Measurements from ENCODE around the gene GPC6. TPM values are rescaled to one million over a fixed set of nuclear protein-coding genes. Genes with fewer than 3 reads are reported as not detected.

The GPC6 gene
- polyA plus RNA-seq, 2 donors, result 0.16 to 0.22 TPM

- Histone ChIP-seq H3K36me3 (ENCODE audit: control insufficient read depth in 2 of 2, insufficient read depth in 2 of 2, low read length in 1 of 2) (no peaks in the 10 kb centered on the region), H3K4me3 (ENCODE audit: low read depth in 1 of 2, low read length in 2 of 2) (no peak overlapping the region)
- 74 to 85% methylated on average over 3 of the region's 3 CpGs for WGBS, 2 donors
Observed at GRCh38 chr13:94352057-94352456, 1125.5 kb downstream of the GPC6 start.

GRCh38 chr13:94353167-94353710 lies 1126.6 kb downstream of the GPC6 start:
- no peak overlapping the region for H3K27ac ChIP-seq (ENCODE audit: low read depth in 2 of 2, low read length in 1 of 2)
- H3K4me1 ChIP-seq (ENCODE audit: control insufficient read depth in 2 of 2, insufficient read depth in 2 of 2, low read length in 1 of 2), result no peaks in the 10 kb centered on the region
- WGBS, 2 donors, result 92 to 94% methylated on average over 8 of the region's 8 CpGs
- no peak overlapping the region for H3K4me3 ChIP-seq (ENCODE audit: low read depth in 1 of 2, low read length in 2 of 2)
- no peaks in the 10 kb centered on the region for H3K27me3 ChIP-seq (ENCODE audit: control insufficient read depth in 1 of 2, insufficient read depth in 2 of 2, low read length in 2 of 2)
- no peaks in the 10 kb centered on the region for H3K36me3 ChIP-seq (ENCODE audit: control insufficient read depth in 2 of 2, insufficient read depth in 2 of 2, low read length in 1 of 2)
- no peaks in the 10 kb centered on the region for H3K9me3 ChIP-seq (ENCODE audit: control insufficient read depth in 2 of 2, insufficient read depth in 1 of 2, low read depth in 1 of 2, low read length in 1 of 2)

More at GRCh38 chr13:94352057-94352456, 1125.5 kb downstream of the GPC6 start:
- Histone ChIP-seq H3K27me3 (ENCODE audit: control insufficient read depth in 1 of 2, insufficient read depth in 2 of 2, low read length in 2 of 2) (no peaks in the 10 kb centered on the region), H3K27ac (ENCODE audit: low read depth in 2 of 2, low read length in 1 of 2) (no peak overlapping the region), H3K4me1 (ENCODE audit: control insufficient read depth in 2 of 2, insufficient read depth in 2 of 2, low read length in 1 of 2) (no peaks in the 10 kb centered on the region), H3K9me3 (ENCODE audit: control insufficient read depth in 2 of 2, insufficient read depth in 1 of 2, low read depth in 1 of 2, low read length in 1 of 2) (no peaks in the 10 kb centered on the region)

GRCh38 chr13:94359875-94360274 lies 1133.3 kb downstream of the GPC6 start:
- H3K27ac ChIP-seq (ENCODE audit: low read depth in 2 of 2, low read length in 1 of 2), result no peak overlapping the region
- H3K36me3 ChIP-seq (ENCODE audit: control insufficient read depth in 2 of 2, insufficient read depth in 2 of 2, low read length in 1 of 2), result no peaks in the 10 kb centered on the region
- no peaks in the 10 kb centered on the region for H3K9me3 ChIP-seq (ENCODE audit: control insufficient read depth in 2 of 2, insufficient read depth in 1 of 2, low read depth in 1 of 2, low read length in 1 of 2)
- H3K27me3 ChIP-seq (ENCODE audit: control insufficient read depth in 1 of 2, insufficient read depth in 2 of 2, low read length in 2 of 2), result no peaks in the 10 kb centered on the region
- H3K4me3 ChIP-seq (ENCODE audit: low read depth in 1 of 2, low read length in 2 of 2), result no peak overlapping the region
- H3K4me1 ChIP-seq (ENCODE audit: control insufficient read depth in 2 of 2, insufficient read depth in 2 of 2, low read length in 1 of 2), result no peaks in the 10 kb centered on the region

GRCh38 chr13:94362411-94362909 lies 1135.9 kb downstream of the GPC6 start:
- Histone ChIP-seq H3K9me3 (ENCODE audit: control insufficient read depth in 2 of 2, insufficient read depth in 1 of 2, low read depth in 1 of 2, low read length in 1 of 2) (no peaks in the 10 kb centered on the region), H3K4me1 (ENCODE audit: control insufficient read depth in 2 of 2, insufficient read depth in 2 of 2, low read length in 1 of 2) (no peaks in the 10 kb centered on the region), H3K27ac (ENCODE audit: low read depth in 2 of 2, low read length in 1 of 2) (no peak overlapping the region), H3K27me3 (ENCODE audit: control insufficient read depth in 1 of 2, insufficient read depth in 2 of 2, low read length in 2 of 2) (no peaks in the 10 kb centered on the region), H3K4me3 (ENCODE audit: low read depth in 1 of 2, low read length in 2 of 2) (no peak overlapping the region), H3K36me3 (ENCODE audit: control insufficient read depth in 2 of 2, insufficient read depth in 2 of 2, low read length in 1 of 2) (no peaks in the 10 kb centered on the region)
- 0 to 1% methylated on average over 4 of the region's 4 CpGs for WGBS, 2 donors

- WGBS, 2 donors, result 88 to 90% methylated on average over 4 of the region's 4 CpGs
- no peaks in the 10 kb centered on the region for H3K36me3 ChIP-seq (ENCODE audit: control insufficient read depth in 2 of 2, insufficient read depth in 2 of 2, low read length in 1 of 2)
- no peak overlapping the region for H3K4me3 ChIP-seq (ENCODE audit: low read depth in 1 of 2, low read length in 2 of 2)
- H3K27me3 ChIP-seq (ENCODE audit: control insufficient read depth in 1 of 2, insufficient read depth in 2 of 2, low read length in 2 of 2), result no peaks in the 10 kb centered on the region
- no peak overlapping the region for H3K27ac ChIP-seq (ENCODE audit: low read depth in 2 of 2, low read length in 1 of 2)
- no peaks in the 10 kb centered on the region for H3K4me1 ChIP-seq (ENCODE audit: control insufficient read depth in 2 of 2, insufficient read depth in 2 of 2, low read length in 1 of 2)
- no peaks in the 10 kb centered on the region for H3K9me3 ChIP-seq (ENCODE audit: control insufficient read depth in 2 of 2, insufficient read depth in 1 of 2, low read depth in 1 of 2, low read length in 1 of 2)
Observed at GRCh38 chr13:94366677-94367076, 1140.1 kb downstream of the GPC6 start.

- Histone ChIP-seq H3K27ac (ENCODE audit: low read depth in 2 of 2, low read length in 1 of 2) (no peak overlapping the region), H3K4me1 (ENCODE audit: control insufficient read depth in 2 of 2, insufficient read depth in 2 of 2, low read length in 1 of 2) (no peaks in the 10 kb centered on the region), H3K27me3 (ENCODE audit: control insufficient read depth in 1 of 2, insufficient read depth in 2 of 2, low read length in 2 of 2) (no peaks in the 10 kb centered on the region), H3K36me3 (ENCODE audit: control insufficient read depth in 2 of 2, insufficient read depth in 2 of 2, low read length in 1 of 2) (no peaks in the 10 kb centered on the region), H3K4me3 (ENCODE audit: low read depth in 1 of 2, low read length in 2 of 2) (no peak overlapping the region), H3K9me3 (ENCODE audit: control insufficient read depth in 2 of 2, insufficient read depth in 1 of 2, low read depth in 1 of 2, low read length in 1 of 2) (no peaks in the 10 kb centered on the region)
- WGBS, 2 donors, result 42 to 66% methylated on average over 1 of the region's 1 CpG
Observed at GRCh38 chr13:94369972-94370436, 1143.4 kb downstream of the GPC6 start.

- Histone ChIP-seq H3K4me1 (ENCODE audit: control insufficient read depth in 2 of 2, insufficient read depth in 2 of 2, low read length in 1 of 2) (no peaks in the 10 kb centered on the region), H3K9me3 (ENCODE audit: control insufficient read depth in 2 of 2, insufficient read depth in 1 of 2, low read depth in 1 of 2, low read length in 1 of 2) (no peaks in the 10 kb centered on the region)
- 90 to 97% methylated on average over 3 of the region's 3 CpGs for WGBS, 2 donors
Observed at GRCh38 chr13:94371855-94372254, 1145.2 kb downstream of the GPC6 start.

GRCh38 chr13:94382517-94382916 lies 1155.9 kb downstream of the GPC6 start:
- WGBS, 2 donors, result 79 to 80% methylated on average over 3 of the region's 3 CpGs
- H3K9me3 ChIP-seq (ENCODE audit: control insufficient read depth in 2 of 2, insufficient read depth in 1 of 2, low read depth in 1 of 2, low read length in 1 of 2), result no peaks in the 10 kb centered on the region
- H3K4me1 ChIP-seq (ENCODE audit: control insufficient read depth in 2 of 2, insufficient read depth in 2 of 2, low read length in 1 of 2), result no peaks in the 10 kb centered on the region
- peaks cover 0 to 2% of the 10 kb centered on the region in 2 donors for H3K27me3 ChIP-seq (ENCODE audit: control insufficient read depth in 1 of 2, insufficient read depth in 2 of 2, low read length in 2 of 2)
- H3K36me3 ChIP-seq (ENCODE audit: control insufficient read depth in 2 of 2, insufficient read depth in 2 of 2, low read length in 1 of 2), result no peaks in the 10 kb centered on the region
- H3K4me3 ChIP-seq (ENCODE audit: low read depth in 1 of 2, low read length in 2 of 2), result no peak overlapping the region
- H3K27ac ChIP-seq (ENCODE audit: low read depth in 2 of 2, low read length in 1 of 2), result no peak overlapping the region

More at GRCh38 chr13:94371855-94372254, 1145.2 kb downstream of the GPC6 start:
- Histone ChIP-seq H3K27me3 (ENCODE audit: control insufficient read depth in 1 of 2, insufficient read depth in 2 of 2, low read length in 2 of 2) (no peaks in the 10 kb centered on the region), H3K36me3 (ENCODE audit: control insufficient read depth in 2 of 2, insufficient read depth in 2 of 2, low read length in 1 of 2) (no peaks in the 10 kb centered on the region), H3K27ac (ENCODE audit: low read depth in 2 of 2, low read length in 1 of 2) (no peak overlapping the region), H3K4me3 (ENCODE audit: low read depth in 1 of 2, low read length in 2 of 2) (no peak overlapping the region)

- no peak overlapping the region for H3K27ac ChIP-seq (ENCODE audit: low read depth in 2 of 2, low read length in 1 of 2)
- no peak overlapping the region for H3K4me3 ChIP-seq (ENCODE audit: low read depth in 1 of 2, low read length in 2 of 2)
- no peaks in the 10 kb centered on the region for H3K4me1 ChIP-seq (ENCODE audit: control insufficient read depth in 2 of 2, insufficient read depth in 2 of 2, low read length in 1 of 2)
- WGBS, 2 donors, result 63 to 69% methylated on average over 5 of the region's 5 CpGs
- H3K9me3 ChIP-seq (ENCODE audit: control insufficient read depth in 2 of 2, insufficient read depth in 1 of 2, low read depth in 1 of 2, low read length in 1 of 2), result no peaks in the 10 kb centered on the region
- H3K27me3 ChIP-seq (ENCODE audit: control insufficient read depth in 1 of 2, insufficient read depth in 2 of 2, low read length in 2 of 2), result peaks cover 0 to 2% of the 10 kb centered on the region in 2 donors
- no peaks in the 10 kb centered on the region for H3K36me3 ChIP-seq (ENCODE audit: control insufficient read depth in 2 of 2, insufficient read depth in 2 of 2, low read length in 1 of 2)
Observed at GRCh38 chr13:94382960-94383359, 1156.4 kb downstream of the GPC6 start.

GRCh38 chr13:94384231-94384905 lies 1157.8 kb downstream of the GPC6 start:
- H3K27me3 ChIP-seq (ENCODE audit: control insufficient read depth in 1 of 2, insufficient read depth in 2 of 2, low read length in 2 of 2), result peaks cover 0 to 2% of the 10 kb centered on the region in 2 donors
- H3K9me3 ChIP-seq (ENCODE audit: control insufficient read depth in 2 of 2, insufficient read depth in 1 of 2, low read depth in 1 of 2, low read length in 1 of 2), result no peaks in the 10 kb centered on the region
- no peak overlapping the region for H3K27ac ChIP-seq (ENCODE audit: low read depth in 2 of 2, low read length in 1 of 2)
- WGBS, 2 donors, result 68 to 70% methylated on average over 2 of the region's 2 CpGs
- no peaks in the 10 kb centered on the region for H3K36me3 ChIP-seq (ENCODE audit: control insufficient read depth in 2 of 2, insufficient read depth in 2 of 2, low read length in 1 of 2)
- H3K4me3 ChIP-seq (ENCODE audit: low read depth in 1 of 2, low read length in 2 of 2), result no peak overlapping the region
- H3K4me1 ChIP-seq (ENCODE audit: control insufficient read depth in 2 of 2, insufficient read depth in 2 of 2, low read length in 1 of 2), result no peaks in the 10 kb centered on the region
